ENCODE data around the gene ATP9B.

The ATP9B gene

GRCh38 chr18:79368681-79369080, 299.5 kb downstream of the ATP9B start:
- TF ChIP-seq POLR2AphosphoS5 (IDR thresholded peaks at IDR 0.05; ENCODE audit: low read depth, low read length), result no peak
- no peak for TF ChIP-seq FOXP2 (optimal IDR thresholded peaks at IDR 0.05; ENCODE audit: borderline replicate concordance, extremely low read depth, extremely low read length, insufficient read depth)
- no peak for TF ChIP-seq SIN3A (IDR thresholded peaks at IDR 0.05; ENCODE audit: borderline replicate concordance, insufficient read depth, low read length)
- TF ChIP-seq REST (IDR thresholded peaks at IDR 0.05; ENCODE audit: insufficient read depth in 1 of 2, low read depth in 2 of 2, low read length in 2 of 2), result no peak
- no peak for TF ChIP-seq TAF1 (IDR thresholded peaks at IDR 0.05; ENCODE audit: borderline replicate concordance, insufficient read depth, low read length)

GRCh38 chr18:79371561-79372121, 302.4 kb downstream of the ATP9B start:
- TF ChIP-seq TAF1 (IDR thresholded peaks at IDR 0.05; ENCODE audit: borderline replicate concordance, insufficient read depth, low read length), result no peak
- TF ChIP-seq SIN3A (IDR thresholded peaks at IDR 0.05; ENCODE audit: borderline replicate concordance, insufficient read depth, low read length), result no peak
- TF ChIP-seq REST (IDR thresholded peaks at IDR 0.05; ENCODE audit: insufficient read depth in 1 of 2, low read depth in 2 of 2, low read length in 2 of 2), result no peak
- no peak for TF ChIP-seq POLR2AphosphoS5 (IDR thresholded peaks at IDR 0.05; ENCODE audit: low read depth, low read length)
- TF ChIP-seq FOXP2 (optimal IDR thresholded peaks at IDR 0.05; ENCODE audit: borderline replicate concordance, extremely low read depth, extremely low read length, insufficient read depth), result no peak

- TF ChIP-seq SIN3A (IDR thresholded peaks at IDR 0.05; ENCODE audit: borderline replicate concordance, insufficient read depth, low read length), result no peak
- no peak for TF ChIP-seq FOXP2 (optimal IDR thresholded peaks at IDR 0.05; ENCODE audit: borderline replicate concordance, extremely low read depth, extremely low read length, insufficient read depth)
- TF ChIP-seq REST (IDR thresholded peaks at IDR 0.05; ENCODE audit: insufficient read depth in 1 of 2, low read depth in 2 of 2, low read length in 2 of 2), result no peak
- no peak for TF ChIP-seq POLR2AphosphoS5 (IDR thresholded peaks at IDR 0.05; ENCODE audit: low read depth, low read length)
- TF ChIP-seq TAF1 (IDR thresholded peaks at IDR 0.05; ENCODE audit: borderline replicate concordance, insufficient read depth, low read length), result no peak
Observed at GRCh38 chr18:79372461-79372860, 303.3 kb downstream of the ATP9B start.

- no peak for TF ChIP-seq TAF1 (IDR thresholded peaks at IDR 0.05; ENCODE audit: borderline replicate concordance, insufficient read depth, low read length)
- TF ChIP-seq FOXP2 (optimal IDR thresholded peaks at IDR 0.05; ENCODE audit: borderline replicate concordance, extremely low read depth, extremely low read length, insufficient read depth), result no peak
- TF ChIP-seq POLR2AphosphoS5 (IDR thresholded peaks at IDR 0.05; ENCODE audit: low read depth, low read length), result no peak
Observed at GRCh38 chr18:79372991-79373390, 303.8 kb downstream of the ATP9B start.

GRCh38 chr18:79373736-79374135, 304.5 kb downstream of the ATP9B start:
- TF ChIP-seq TAF1 (IDR thresholded peaks at IDR 0.05; ENCODE audit: borderline replicate concordance, insufficient read depth, low read length) (no peak), REST (IDR thresholded peaks at IDR 0.05; ENCODE audit: insufficient read depth in 1 of 2, low read depth in 2 of 2, low read length in 2 of 2) (no peak), FOXP2 (optimal IDR thresholded peaks at IDR 0.05; ENCODE audit: borderline replicate concordance, extremely low read depth, extremely low read length, insufficient read depth) (no peak), SIN3A (IDR thresholded peaks at IDR 0.05; ENCODE audit: borderline replicate concordance, insufficient read depth, low read length) (no peak), POLR2AphosphoS5 (IDR thresholded peaks at IDR 0.05; ENCODE audit: low read depth, low read length) (no peak)
